HG03280 (cell line): ENCODE results near the gene IRF5.
"Not testable (repeated sequence)": the region's sequence is repeated elsewhere in the genome, so short reads cannot be mapped to it uniquely, and the experiment has no call there.

Experiments used
- ATAC-seq: cut with Tn5 transposase; IDR thresholded peaks from one replicate; pipeline ENCODE4 v1.9.1; 2021; ENCODE audit warnings: mild to moderate bottlenecking, moderate library complexity; ENCODE audit not compliant: unreplicated experiment

The IRF5 gene

GRCh38 chr7:128937271-128937646 is 468 bp upstream of the IRF5 start:
- ATAC-seq: no peak

- no peak for ATAC-seq
Observed at GRCh38 chr7:128938544-128939074, 882 bp downstream of the IRF5 start.

DNA sequence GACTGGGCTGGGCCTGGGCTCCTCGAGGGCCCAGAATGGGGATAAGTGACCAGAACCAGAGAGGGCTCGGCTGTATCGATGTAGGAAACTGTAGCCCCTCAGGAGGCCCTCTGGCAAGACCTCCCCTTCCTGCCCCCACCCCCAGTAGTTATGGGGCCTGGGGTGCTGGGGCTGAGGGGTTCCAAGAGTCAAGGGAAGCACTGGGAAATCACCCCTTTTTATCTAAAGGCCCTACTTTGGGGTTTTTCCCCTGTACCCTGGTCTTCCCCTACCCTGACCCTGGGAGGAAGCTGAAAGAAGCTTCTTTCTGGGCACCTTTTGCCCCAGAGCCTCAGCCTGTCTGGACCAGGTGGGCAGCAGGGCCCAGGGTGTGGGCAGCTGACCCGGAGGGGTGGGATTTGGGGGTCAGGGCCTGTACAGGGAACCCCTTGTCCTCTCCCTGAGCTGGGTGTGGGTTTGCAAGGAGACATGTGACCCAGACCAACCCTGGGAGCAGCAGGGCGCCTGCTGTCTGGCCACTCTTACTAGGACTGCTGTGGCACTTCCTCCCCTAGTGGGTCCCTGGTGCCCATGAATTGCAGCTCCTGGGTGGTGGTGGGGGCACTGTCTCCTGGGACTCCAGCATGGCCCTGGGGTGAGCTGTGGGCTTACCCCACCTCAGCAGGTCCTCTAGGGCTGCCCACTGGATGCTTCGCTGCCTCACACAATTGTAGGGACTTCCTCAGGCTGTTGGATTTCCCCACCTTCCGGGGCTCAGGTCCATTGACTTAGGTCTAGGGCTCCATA is 1.5 kb downstream of the IRF5 start:
- no peak for ATAC-seq

DNA sequence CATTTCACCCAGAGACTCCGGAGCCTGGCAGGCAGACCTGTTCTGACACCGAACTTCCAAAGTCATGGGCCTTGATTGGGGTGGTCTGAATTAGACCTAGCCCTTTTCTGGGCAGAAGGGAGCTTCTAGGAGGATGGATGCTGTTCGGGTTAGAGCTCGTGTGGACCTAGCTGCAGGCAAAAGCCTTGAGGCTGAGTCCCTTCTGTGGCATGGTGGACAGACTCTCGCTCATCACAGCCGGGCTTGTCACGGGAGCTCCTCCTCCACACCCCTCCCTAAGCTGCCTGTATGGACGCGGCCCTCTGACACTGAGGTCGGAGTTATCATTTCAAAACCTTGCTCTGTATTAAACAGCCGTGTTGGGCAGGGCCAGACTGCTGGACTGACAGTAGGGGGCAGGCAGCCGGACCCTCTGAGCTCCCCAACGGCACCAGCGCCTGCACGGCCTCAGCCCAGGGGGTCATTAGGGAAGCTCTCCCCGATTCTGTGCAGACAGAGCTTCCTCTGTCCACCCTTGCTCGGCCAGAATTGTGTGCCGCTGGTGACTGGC is 2.2 kb downstream of the IRF5 start:
- ATAC-seq: peak; percentile 16

DNA sequence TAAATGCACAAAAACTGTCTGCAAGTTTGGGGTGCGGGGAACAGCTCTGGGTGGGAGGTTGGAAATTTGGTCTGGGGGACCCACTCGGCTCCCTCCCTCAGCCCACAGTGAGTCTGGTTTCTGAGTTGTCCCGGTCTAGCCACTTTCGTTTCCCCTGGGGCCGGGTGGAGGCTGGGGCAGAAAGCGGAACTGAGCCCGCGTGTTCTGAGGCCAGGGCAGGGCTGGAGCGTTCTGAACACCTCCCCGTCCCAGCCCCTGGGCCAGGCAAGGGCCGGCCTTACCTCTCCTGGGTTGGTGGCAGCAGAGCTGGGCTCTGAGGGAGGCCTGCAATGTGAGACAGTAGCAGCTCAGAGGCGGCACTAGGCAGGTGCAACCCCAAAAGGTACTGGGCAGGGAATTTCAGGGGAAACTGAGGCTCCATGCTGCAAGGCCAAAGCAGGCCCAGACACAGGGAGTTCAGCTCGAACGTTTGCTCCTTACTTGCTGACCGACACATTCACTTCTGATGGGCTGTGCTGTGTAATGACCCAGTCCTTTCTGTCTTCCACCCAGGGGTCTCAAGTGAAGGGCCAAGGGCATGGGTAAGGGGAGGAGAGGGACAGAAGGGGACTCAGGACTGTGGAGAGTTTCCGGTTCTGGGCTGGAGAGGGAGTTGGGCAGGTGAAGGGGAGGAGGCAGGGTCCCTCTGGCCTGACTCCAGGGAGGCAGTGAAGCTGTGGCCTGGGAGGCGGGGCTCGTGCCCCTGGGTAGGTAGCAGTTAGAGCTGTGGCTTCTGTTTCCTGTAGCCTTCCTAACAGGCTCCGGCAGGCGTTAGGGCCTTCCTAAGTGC is 3.0 kb downstream of the IRF5 start:
- peak; percentile 63 for ATAC-seq

GRCh38 chr7:128941323-128941890 is 3.7 kb downstream of the IRF5 start:
- no peak for ATAC-seq

GRCh38 chr7:128941946-128942526 is 4.3 kb downstream of the IRF5 start:
- no peak for ATAC-seq

DNA sequence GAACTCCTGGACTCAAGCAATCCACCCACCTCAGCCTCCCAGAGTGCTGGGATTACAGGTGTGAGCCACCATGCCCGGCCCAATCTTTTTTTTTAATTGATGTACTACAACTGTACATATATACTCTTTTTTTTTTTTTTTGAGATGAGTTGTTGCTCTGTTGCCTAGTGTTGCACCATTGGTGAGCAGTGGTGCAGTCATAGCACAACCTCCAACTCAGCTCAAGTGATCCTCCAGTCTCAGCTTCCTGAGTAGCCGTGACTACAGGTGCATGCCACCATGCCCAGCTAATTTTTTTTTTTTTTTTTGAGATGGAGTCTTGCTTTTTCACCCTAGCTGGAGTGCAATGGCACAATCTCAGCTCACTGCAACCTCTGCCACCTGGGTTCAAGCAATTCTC is 5.5 kb downstream of the IRF5 start:
- ATAC-seq: not testable (repeated sequence)

- ATAC-seq: no peak
Observed at GRCh38 chr7:128944487-128945236, 6.9 kb downstream of the IRF5 start.

DNA sequence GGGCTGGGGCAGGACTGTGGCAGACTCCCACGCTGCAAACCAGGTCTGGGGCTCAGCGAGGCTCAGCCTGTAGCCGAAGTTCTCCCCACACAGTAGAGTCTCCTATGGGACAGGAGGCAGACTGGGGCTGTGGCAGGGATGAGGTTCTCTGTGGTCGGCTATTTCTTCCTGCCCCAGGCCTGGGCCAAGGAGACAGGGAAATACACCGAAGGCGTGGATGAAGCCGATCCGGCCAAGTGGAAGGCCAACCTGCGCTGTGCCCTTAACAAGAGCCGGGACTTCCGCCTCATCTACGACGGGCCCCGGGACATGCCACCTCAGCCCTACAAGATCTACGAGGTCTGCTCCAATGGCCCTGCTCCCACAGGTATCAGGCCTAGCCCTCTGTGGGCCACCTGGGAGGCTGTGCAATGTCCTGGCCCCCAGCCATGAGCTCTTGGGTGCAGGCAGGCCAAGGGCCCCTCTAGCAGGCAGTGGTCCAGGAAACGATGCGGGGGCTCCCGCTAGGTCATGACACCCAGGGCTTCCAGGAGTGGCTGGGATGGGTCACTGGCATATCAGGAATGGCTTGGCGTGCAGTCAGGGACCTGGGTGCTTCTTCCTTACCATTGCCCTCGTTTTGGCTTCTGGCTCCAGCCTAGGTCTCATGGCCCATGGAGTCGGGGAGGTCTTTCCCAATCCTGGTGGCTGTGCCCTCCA is 8.1 kb downstream of the IRF5 start:
- ATAC-seq: no peak

DNA sequence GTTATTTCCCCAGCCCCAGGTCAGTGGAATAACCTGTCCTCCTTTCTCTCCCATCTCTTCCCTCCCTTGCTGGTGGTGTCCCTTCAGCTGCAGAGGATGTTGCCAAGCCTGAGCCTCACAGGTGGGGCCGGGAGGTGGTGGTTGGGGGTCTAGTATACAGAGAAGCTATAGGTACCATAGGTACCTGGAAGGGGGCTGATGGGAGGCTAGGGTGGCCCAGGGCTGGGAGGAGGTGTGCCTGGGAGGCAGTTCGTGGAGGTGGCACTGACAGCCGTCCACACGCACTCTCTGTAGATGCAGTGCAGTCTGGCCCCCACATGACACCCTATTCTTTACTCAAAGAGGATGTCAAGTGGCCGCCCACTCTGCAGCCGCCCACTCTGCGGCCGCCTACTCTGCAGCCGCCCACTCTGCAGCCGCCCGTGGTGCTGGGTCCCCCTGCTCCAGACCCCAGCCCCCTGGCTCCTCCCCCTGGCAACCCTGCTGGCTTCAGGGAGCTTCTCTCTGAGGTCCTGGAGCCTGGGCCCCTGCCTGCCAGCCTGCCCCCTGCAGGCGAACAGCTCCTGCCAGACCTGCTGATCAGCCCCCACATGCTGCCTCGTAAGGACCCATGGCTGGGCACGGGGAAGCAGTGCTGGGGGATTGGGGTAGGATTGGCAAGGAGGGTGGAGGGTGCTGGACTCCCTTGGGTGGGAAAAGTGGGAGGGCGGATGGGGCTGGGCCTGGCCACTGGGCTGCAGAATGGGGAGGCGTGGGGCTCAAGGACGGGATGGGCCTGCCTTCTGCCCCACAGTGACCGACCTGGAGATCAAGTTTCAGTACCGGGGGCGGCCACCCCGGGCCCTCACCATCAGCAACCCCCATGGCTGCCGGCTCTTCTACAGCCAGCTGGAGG is 9.5 kb downstream of the IRF5 start:
- ATAC-seq: no peak

- ATAC-seq: no peak
Observed at GRCh38 chr7:128947854-128948253, 10.1 kb downstream of the IRF5 start.

DNA sequence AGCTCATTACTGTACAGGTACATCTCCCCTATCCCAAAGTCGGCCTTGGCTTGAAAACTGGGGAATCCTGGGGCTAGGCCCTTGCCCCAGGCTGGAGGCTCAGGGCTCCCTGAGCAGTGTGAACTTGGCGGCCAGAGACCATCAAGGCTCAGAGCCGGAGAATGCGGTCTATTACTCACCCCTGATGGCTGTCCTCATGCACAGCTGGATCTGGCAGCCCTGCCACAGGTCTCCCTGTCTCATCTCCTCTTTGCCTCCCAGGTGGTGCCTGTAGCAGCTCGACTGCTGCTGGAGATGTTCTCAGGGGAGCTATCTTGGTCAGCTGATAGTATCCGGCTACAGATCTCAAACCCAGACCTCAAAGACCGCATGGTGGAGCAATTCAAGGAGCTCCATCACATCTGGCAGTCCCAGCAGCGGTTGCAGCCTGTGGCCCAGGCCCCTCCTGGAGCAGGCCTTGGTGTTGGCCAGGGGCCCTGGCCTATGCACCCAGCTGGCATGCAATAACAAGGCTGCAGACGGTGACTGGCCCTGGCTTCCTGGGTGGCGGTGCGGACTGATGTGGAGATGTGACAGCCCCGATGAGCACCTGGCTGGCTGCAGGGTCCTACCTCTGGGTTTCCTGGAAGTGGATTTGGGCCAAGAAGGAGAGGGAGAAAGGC is 10.7 kb downstream of the IRF5 start:
- ATAC-seq: no peak

- no peak for ATAC-seq
Observed at GRCh38 chr7:128948976-128949760, 11.4 kb downstream of the IRF5 start.

- ATAC-seq: no peak
Observed at GRCh38 chr7:128951296-128951695, 13.6 kb downstream of the IRF5 start.

- ATAC-seq: no peak
Observed at GRCh38 chr7:128954150-128954549, 16.4 kb downstream of the IRF5 start.
